ENCODE data around the gene DNAJC15. TPM values are rescaled to one million over a fixed set of nuclear protein-coding genes. Genes with fewer than 3 reads are reported as not detected.
"Not testable (repeated sequence)": the region's sequence is repeated elsewhere in the genome, so short reads cannot be mapped to it uniquely, and the experiment has no call there.

DNAJC15 gene
- total RNA-seq, 2 donors from 2014 or later, result 1.4 to 8.2 TPM

DNA sequence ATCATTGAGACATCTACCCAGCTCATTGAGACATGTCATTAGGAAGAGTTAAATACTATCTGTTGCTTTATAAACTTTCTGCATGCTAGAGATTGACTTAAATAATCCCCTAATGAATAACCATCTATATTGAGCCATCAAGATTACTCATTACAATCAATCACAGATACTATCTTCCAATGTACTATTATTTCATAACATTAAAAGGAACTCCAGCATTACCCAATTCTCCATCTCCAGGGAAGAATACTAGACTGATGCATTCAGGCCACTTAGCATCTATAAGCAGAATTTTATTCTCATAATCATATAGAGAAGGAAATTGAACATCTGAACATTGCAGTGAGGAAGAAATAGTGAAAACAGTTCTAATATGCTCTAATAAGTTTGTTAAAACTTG, 39.4 kb upstream of the DNAJC15 start:
- Histone ChIP-seq H3K27ac (no peak overlapping the region), H3K36me3 (no peaks in the 10 kb centered on the region), H3K9me3 (no peaks in the 10 kb centered on the region), H3K4me3 (no peak overlapping the region), H3K4me1 (replicated peaks) (no peaks in the 10 kb centered on the region), H3K27me3 (replicated peaks; ENCODE audit: insufficient read depth) (no peaks in the 10 kb centered on the region)
- TF ChIP-seq, protein P1, sequence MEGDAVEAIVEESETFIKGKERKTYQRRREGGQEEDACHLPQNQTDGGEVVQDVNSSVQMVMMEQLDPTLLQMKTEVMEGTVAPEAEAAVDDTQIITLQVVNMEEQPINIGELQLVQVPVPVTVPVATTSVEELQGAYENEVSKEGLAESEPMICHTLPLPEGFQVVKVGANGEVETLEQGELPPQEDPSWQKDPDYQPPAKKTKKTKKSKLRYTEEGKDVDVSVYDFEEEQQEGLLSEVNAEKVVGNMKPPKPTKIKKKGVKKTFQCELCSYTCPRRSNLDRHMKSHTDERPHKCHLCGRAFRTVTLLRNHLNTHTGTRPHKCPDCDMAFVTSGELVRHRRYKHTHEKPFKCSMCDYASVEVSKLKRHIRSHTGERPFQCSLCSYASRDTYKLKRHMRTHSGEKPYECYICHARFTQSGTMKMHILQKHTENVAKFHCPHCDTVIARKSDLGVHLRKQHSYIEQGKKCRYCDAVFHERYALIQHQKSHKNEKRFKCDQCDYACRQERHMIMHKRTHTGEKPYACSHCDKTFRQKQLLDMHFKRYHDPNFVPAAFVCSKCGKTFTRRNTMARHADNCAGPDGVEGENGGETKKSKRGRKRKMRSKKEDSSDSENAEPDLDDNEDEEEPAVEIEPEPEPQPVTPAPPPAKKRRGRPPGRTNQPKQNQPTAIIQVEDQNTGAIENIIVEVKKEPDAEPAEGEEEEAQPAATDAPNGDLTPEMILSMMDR (IDR thresholded peaks at IDR 0.05), result no peak
- no peak for TF ChIP-seq POLR2AphosphoS5 (IDR thresholded peaks at IDR 0.05)
- no peak for TF ChIP-seq POLR2A (IDR thresholded peaks at IDR 0.05)
- no peak for DNase-seq (ENCODE audit: low spot score)
- intact Hi-C loops (cut with DNase I), result no loop called here

DNA sequence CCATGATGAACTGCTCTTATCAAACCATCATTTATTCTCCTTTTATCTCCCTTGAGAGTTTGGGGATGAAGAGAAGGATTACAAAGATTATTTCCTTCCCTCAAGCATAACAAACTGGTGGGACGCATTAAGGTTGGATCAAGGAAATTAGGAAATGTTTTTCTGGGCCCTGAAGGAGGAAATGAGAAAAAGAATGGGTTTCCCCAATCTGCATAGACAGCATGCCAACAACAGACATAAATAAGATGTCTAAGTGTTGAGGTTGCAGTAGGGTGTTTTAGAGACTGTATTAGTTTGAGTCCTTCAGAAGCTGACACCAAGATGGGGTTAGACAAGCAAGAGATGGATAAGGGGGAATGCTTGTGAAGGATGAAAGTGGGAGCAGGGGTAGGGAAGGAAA, 38.7 kb upstream of the DNAJC15 start:
- 90% methylated on average over 1 of the region's 1 CpG for WGBS
- no peaks in the 10 kb centered on the region for H3K36me3 ChIP-seq
- TF ChIP-seq POLR2AphosphoS5 (IDR thresholded peaks at IDR 0.05), result no peak
- no peak for TF ChIP-seq POLR2A (IDR thresholded peaks at IDR 0.05)
- TF ChIP-seq, protein P1 (IDR thresholded peaks at IDR 0.05), result no peak
- no peak overlapping the region for H3K27ac ChIP-seq
- no peaks in the 10 kb centered on the region for H3K27me3 ChIP-seq (replicated peaks; ENCODE audit: insufficient read depth)
- H3K4me3 ChIP-seq, result no peak overlapping the region
- intact Hi-C loops (cut with DNase I), result no loop called here
- no peak for DNase-seq (ENCODE audit: low spot score)
- no peaks in the 10 kb centered on the region for H3K4me1 ChIP-seq (replicated peaks)
- no peaks in the 10 kb centered on the region for H3K9me3 ChIP-seq

DNA sequence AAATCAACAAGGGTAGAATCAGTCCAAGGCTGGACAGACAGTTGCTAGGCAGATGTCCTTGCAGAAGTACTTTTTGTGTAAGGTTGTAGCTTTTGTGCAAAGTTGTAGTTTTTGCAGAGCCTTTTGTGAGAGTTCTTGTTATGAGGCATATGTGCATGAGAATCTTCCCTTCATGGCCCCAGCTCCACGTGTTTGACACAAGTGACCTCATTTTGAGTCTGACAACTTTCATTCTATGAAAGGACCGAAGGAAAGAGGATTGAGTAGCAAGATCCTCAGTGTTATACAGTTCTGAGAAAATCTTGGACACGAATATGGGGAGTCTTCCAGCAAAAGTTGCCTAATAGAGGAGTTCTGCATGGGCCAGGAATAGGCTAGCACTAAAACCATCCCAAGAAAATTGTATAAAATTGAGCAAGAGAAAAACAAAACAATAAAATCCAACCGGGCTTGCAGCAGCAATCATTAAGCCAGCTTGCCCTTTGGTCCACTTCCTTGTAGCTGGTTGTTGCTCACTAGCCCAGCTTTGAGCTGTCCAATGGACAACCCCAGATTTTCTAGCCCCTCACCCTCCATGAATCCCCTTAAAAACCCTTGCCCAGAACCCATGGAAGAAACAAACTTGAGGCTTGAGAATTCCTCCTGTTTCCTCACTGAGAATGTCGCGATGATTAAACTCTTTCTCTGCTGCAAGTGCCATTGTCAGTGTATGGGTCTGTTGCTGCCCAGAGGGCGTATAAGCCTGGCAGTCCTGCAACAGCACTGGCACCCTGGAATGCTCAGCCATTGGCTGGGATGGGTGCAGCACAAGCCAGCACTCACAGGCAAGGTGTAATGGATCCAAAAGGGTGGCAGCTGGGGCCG, 37.8 kb upstream of the DNAJC15 start:
- H3K4me1 ChIP-seq (replicated peaks), result no peaks in the 10 kb centered on the region
- peak; percentile 19 for DNase-seq (ENCODE audit: low spot score)
- WGBS, result 49% methylated on average over 8 of the region's 8 CpGs
- no peaks in the 10 kb centered on the region for H3K27me3 ChIP-seq (replicated peaks; ENCODE audit: insufficient read depth)
- H3K4me3 ChIP-seq, result no peak overlapping the region
- H3K9me3 ChIP-seq, result no peaks in the 10 kb centered on the region
- H3K36me3 ChIP-seq, result no peaks in the 10 kb centered on the region
- no peak overlapping the region for H3K27ac ChIP-seq
- intact Hi-C loops (cut with DNase I), result no loop called here
- TF ChIP-seq, protein P1 (IDR thresholded peaks at IDR 0.05), result no peak
- peak; percentile 17 for TF ChIP-seq POLR2AphosphoS5 (IDR thresholded peaks at IDR 0.05)

DNA sequence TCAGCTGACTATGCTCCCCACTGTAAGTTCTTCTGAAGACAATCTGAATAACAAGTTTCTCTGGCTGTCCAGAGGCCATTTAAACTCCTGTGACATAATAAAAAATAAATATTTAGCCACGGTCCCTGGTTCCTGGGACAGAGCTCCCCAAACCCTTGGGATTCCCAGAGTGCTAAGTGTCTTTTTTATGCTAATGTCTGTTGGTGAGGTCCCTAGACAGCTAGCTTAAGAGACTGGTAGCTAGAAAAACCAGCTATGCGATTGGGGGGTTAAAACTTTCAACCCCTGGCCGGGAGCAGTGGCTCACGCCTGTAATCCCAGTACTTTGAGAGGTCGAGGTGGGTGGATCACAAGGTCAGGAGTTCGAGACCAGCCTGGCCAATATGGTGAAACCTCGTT, 37.2 kb upstream of the DNAJC15 start:
- Histone ChIP-seq H3K36me3 (no peaks in the 10 kb centered on the region), H3K4me3 (no peak overlapping the region), H3K27me3 (replicated peaks; ENCODE audit: insufficient read depth) (no peaks in the 10 kb centered on the region), H3K4me1 (replicated peaks) (peaks cover 3% of the 10 kb centered on the region), H3K9me3 (no peaks in the 10 kb centered on the region), H3K27ac (no peak overlapping the region)
- WGBS, result 77% methylated on average over 7 of the region's 7 CpGs
- intact Hi-C loops (cut with DNase I), result no loop called here
- no peak for TF ChIP-seq POLR2AphosphoS5 (IDR thresholded peaks at IDR 0.05)
- no peak for DNase-seq (ENCODE audit: low spot score)

DNA sequence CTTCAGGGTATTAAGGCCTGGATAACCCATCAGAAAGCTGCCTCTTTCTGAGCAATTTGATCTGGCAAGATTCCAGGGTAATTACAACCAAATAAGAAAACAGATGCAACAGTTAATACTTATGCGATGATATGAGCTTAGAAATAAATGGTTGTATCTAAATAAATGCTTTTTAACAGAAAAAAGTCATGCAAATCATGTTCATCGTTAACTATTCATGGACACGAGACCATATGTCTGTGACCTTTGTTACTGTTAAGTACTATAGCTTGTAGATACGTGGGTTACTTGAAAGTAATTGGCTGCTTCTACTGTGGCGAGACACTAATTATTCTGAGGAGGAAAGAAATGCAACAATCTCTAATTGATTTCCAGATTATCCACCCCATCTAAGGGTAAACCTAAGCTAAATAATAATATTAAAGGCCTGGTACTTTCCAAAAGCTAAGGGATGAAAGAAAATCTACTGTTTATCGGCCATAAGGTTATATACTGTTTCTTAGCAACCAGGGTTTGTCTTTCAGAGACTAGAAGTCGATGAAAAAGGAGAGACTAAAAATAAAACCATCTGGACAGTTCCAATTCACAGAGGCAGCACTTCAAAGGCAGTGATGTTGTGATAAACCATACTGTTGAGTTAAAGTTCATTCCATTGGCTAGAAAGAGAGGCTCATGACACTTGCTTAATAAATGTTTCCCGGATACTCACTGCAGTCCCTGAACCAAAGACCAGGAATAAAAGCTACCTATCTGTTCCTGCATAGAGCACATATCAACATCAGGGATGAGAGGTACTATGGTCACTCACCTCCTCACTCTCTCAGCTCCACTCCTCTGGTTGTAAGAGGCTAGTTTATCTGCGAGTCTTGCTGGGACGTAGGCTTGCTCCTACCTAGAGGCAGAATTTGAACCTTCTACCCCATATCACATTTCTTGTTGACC, 32.8 kb upstream of the DNAJC15 start:
- H3K27ac ChIP-seq, result no peak overlapping the region
- TF ChIP-seq, protein P1 (IDR thresholded peaks at IDR 0.05), result no peak
- TF ChIP-seq POLR2AphosphoS5 (IDR thresholded peaks at IDR 0.05) (no peak), POLR2A (IDR thresholded peaks at IDR 0.05) (no peak)
- H3K9me3 ChIP-seq, result no peaks in the 10 kb centered on the region
- peaks cover 3% of the 10 kb centered on the region for H3K4me1 ChIP-seq (replicated peaks)
- H3K27me3 ChIP-seq (replicated peaks; ENCODE audit: insufficient read depth), result no peaks in the 10 kb centered on the region
- 76% methylated on average over 10 of the region's 10 CpGs for WGBS
- intact Hi-C loops (cut with DNase I), result loop anchor here (5.0 kb wide), 1 partner anchor 47 kb away; no protein-coding TSS in a partner anchor
- no peak overlapping the region for H3K4me3 ChIP-seq
- DNase-seq (ENCODE audit: low spot score), result no peak
- H3K36me3 ChIP-seq, result no peaks in the 10 kb centered on the region

DNA sequence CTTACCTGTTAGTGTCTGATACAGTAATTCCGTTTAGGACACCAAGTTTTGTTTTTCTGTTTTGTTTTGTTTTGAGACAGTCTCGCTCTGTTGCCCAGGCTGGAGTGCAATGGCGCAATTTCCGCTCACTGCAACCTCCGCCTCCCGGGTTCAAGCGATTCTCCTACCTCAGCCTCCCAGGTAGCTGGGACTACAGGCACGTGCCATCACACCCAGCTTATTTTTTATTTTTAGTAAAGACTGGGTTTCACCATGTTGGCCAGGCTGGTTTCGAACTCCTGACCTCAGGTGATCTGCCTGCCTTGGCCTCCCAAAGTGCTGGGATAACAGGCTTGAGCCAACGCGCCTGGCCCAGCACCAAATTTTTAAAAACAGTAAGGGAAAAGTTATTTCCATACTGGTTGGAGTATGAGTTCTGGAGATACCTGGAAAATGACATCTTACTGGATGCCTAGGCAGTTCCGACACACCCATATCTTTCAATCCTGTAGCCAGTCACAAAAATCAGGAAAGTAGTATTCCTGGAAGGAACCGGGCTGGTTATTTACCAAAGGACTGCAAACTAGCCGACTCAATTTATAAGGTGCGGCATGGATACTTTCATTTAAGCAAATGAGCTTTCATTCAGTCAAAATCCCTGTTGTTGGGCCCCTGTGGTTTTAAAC, 32.0 kb upstream of the DNAJC15 start:
- not testable (repeated sequence) for H3K4me1 ChIP-seq (replicated peaks); H3K9me3 ChIP-seq; H3K36me3 ChIP-seq; H3K27me3 ChIP-seq (replicated peaks; ENCODE audit: insufficient read depth)
- peak; percentile 15 for DNase-seq (ENCODE audit: low spot score)
- H3K4me3 ChIP-seq, result peak overlapping the region; percentile 46 to 56
- WGBS, result 70% methylated on average over 15 of the region's 15 CpGs
- H3K27ac ChIP-seq, result peak overlapping the region; percentile 79 to 82
- intact Hi-C loops (cut with DNase I), result loop anchor here (5.0 kb wide), 1 partner anchor 46 kb away; no protein-coding TSS in a partner anchor
